ENCODE measurements around the gene CEP72.
A peak's percentile ranks its signal among the peaks of the same experiment; 100 is the strongest.

CEP72 gene

GRCh38 chr5:639584-640213, 27.6 kb downstream of the CEP72 start:
- no peak for DNase-seq

DNA sequence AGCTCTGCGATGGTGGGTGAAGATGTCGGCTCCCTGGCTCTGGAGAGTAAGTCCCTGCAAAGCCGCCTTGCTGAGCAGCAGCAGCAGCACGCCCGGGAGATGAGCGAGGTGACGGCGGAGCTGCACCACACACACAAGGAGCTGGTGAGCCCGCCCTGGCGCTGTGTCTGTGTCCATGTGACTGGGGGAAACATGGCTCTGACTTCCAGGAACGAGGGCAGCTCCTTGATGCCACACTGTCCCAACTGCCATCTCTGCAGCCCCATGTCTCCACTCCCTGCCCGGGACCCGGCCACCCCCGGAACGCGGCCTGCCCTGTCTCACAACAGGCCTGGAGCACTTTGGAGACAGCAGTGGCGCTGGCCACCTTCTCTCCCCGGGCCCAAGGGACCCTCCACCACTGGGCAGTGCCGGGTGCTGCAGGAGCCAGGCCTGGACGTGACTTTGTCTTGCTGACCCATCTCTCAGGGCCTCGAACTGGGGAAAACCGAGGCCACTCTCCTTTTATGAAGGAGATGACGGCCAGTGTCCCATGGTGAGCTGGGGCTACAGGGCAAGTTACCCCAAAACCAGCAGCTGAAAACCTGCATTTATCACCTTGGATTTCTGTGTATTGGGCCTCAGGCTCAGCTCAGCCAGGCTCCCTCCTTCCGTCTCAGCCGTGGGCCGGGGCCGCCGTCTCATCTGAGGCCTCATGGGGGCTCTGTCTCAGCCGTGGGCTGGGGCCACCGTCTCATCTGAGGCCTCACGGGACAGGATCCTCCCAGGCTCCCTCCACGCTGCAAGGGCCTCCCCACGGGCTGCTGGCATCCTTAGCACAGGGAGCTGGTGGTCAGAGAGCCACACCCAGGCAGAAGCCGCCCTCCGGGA, 28.6 kb downstream of the CEP72 start:
- DNase-seq, result no peak

DNA sequence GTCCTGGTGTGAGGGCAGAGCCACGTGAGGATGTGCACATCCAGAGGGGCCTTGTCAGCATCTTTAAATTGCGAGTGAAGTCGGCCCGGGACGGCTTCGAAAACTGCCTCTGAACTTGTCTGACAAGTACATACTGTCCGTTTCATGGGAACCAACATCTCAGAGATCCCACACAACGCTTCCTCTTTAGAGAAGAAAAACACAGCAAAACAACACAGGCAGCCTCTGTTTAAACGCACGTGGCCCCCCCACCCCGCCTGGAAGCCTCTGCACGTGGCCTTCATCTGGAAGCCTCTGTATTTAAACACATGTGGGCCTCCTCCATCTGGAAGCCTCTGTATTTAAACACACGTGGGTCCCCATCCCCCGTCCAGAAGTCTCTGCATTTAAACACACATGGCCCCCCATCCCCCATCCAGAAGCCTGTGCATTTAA, 29.2 kb downstream of the CEP72 start:
- no peak for DNase-seq

DNA sequence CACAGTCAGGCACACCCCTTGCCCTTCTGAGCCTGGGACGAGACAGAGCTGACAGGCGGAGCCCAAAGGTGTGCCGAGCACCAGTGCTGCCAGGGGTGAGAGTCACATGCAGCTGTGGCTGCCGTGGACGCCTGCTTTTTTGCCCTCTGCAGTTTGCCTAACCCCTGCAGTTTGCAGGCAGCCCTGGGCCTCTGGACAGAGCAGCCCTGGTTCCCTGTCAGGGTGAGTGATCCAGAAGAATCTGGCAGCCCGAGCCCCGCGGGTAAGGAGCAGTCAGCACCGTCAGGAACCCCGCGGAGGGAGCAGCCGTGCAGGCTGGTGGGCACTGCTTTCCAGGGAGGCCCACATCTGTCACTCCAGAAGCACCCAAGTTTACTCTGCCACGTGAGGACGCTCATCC, 30.3 kb downstream of the CEP72 start:
- no peak for DNase-seq

- DNase-seq, result no peak
These were observed 31.2 kb downstream of the CEP72 start for GRCh38 chr5:643351-643801.

GRCh38 chr5:643811-644271, 31.7 kb downstream of the CEP72 start:
- no peak for DNase-seq

DNA sequence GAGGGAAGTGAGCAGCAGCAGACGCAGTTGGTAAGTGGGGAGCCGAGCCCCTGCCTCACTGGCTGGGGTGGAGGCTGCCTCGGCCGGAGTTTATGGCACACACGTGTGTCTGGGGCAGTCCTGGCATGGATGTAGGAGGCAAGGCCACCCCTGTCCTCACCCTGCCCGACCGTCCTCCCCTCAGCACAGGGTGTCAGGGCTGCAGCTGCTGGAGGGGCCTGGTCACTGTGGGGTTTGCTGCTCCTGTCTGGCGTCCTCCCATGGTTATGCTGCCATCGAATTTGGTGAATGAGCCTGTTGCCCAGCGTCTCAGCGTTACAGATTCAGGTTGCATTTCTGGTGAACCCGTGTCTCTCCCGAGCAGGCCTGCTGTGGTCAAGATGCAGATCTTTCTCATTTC, 32.4 kb downstream of the CEP72 start:
- no peak for DNase-seq

DNA sequence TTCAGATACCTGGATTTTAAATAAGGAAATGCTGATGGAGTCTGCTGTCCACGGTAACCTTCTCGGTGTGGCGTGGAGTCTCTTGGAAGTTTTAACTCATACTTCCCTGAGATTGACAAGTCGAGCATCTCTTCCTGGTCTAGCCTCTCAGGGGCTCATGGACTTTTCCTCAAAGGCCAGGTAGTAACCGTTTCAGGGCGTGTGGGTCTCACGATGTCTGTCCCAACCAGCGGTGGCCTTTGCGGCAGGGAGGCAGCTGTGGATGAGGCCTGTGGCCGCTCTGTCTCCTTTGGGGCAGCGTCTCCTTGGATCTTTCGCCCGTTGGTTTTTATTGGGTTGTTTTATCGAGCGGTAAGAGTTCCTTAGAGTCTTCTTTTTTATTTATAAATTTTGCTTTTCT, 32.8 kb downstream of the CEP72 start:
- DNase-seq, result no peak

GRCh38 chr5:645421-645820, 33.3 kb downstream of the CEP72 start:
- no peak for DNase-seq

GRCh38 chr5:646396-647201, 34.5 kb downstream of the CEP72 start:
- no peak for DNase-seq

GRCh38 chr5:647311-647710, 35.2 kb downstream of the CEP72 start:
- no peak for DNase-seq

- DNase-seq, result no peak
These were observed 35.6 kb downstream of the CEP72 start for GRCh38 chr5:647727-648126.

- DNase-seq, result no peak
These were observed 39.3 kb downstream of the CEP72 start for GRCh38 chr5:651296-652022.

DNA sequence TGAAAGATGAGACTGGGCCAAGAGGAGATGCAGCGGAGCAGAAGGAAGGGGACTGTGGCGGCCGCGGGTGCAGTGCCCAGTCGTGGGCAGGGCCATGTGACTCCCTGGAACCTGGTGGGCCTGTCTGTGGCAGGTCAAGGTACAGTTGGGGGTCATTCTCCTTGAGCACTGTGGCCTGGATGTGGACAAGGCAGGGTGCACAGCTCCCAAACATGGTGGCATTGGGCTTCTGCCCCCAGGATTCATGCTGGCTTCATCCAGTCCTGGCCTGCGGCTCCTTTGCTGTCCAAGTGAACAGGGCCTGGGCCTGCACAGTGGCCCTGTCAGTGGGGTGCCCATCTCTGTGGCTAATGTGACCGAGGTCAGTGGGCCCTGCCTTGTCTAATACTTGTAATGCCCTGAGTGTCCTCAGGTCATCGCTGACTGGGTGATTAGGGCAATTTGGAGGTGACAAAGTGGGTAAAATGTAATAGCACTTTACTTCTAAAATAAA, 39.9 kb downstream of the CEP72 start:
- DNase-seq, result no peak

GRCh38 chr5:652773-653350, 40.7 kb downstream of the CEP72 start:
- no peak for DNase-seq

DNA sequence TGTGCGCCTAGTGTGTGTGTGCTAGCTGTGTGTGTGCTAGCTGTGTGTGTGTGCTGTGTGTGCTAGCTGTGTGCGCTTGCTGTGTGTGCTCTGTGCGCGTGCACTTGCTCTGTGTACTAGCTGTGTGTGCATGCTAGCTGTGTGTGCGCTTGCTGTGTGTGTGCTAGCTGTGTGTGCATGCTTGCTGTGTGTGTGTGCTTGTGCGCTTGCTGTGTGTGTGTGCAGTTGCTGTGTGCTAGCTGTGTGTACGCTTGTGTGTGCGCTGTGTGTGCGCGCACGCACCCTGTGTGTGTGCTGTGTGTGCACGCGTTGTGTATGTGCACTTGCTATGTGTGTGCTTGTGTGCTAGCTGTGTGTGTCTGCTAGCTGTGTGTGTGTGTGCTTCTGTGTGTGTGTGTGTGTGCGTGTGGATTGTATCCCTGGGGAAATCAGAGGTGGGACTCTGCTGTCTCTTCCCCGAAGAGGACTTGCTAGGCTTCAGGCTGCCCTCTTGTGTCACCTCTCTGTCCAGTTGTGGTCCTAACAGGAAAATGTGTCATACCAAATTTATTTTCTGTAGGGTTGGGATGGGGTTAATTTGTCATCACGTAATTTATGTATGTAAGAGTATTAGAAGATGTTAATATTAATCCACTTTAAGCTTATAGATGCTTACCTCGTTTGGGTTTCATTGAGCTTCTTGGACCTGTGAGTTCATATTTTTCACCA, 42.1 kb downstream of the CEP72 start:
- no peak for DNase-seq

DNA sequence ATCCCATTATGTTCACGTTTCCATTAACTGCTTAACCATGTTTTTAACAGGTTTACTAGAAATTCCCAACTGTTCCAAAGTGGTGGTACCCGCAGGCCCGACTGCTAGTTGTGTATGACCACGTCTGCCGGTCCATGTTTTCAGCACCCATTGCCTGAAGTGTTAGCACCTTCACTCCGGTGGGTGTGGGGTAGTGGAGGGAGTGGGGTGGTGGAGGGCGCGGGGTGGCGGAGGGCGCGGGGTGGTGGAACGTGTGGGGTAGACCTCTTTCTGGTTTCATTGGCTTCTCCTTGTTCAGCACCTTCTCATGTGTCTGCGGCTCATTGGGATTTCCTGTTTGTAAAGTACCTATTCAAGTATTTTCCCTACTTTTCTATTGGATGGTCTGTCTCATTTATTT, 43.3 kb downstream of the CEP72 start:
- DNase-seq, result no peak

DNA sequence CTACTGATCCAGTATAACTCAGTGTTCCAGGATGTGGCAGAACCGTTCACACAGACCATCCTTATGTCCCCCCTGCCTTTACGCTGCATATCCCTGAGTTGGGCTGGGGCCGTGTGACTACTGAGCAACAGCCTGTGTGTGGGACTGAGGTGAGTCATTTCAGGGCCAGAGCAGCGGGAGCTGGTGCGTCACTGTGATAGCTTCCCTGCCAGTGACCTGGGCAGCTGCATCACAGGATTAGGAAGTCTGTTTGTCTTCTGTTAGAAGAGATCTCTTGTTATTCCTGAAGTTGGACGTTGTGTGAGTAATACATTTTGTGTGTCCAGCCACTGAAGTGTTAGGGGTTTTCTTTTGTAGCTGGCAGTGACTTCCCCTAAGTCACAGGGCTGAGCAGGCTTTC, 45.4 kb downstream of the CEP72 start:
- peak; percentile 54 for DNase-seq

DNA sequence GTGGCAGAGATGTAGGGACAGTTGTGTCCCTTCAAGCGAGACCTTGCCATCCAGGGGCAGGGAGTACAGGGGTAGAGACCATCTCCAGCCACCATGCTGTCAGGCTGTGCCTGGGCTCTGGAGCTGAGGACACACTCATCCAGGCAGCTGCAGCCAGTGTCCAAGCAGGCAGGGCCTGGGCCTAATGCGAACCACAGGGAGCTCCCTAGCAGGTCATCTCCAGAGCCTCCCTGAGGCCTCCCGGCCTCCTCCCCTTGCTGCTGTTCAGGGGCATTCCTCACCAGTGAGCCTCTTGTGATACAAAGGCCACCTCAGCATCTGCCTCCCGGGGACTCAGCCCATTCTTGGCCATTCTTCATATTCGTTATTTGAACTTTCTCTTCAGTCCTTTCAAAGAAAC, 46.0 kb downstream of the CEP72 start:
- no peak for DNase-seq

- DNase-seq, result no peak
These were observed 47.5 kb downstream of the CEP72 start for GRCh38 chr5:659496-660263.

Data from amniotic stem cell (primary cell).